ENCODE results near the gene UNKL.

DNA sequence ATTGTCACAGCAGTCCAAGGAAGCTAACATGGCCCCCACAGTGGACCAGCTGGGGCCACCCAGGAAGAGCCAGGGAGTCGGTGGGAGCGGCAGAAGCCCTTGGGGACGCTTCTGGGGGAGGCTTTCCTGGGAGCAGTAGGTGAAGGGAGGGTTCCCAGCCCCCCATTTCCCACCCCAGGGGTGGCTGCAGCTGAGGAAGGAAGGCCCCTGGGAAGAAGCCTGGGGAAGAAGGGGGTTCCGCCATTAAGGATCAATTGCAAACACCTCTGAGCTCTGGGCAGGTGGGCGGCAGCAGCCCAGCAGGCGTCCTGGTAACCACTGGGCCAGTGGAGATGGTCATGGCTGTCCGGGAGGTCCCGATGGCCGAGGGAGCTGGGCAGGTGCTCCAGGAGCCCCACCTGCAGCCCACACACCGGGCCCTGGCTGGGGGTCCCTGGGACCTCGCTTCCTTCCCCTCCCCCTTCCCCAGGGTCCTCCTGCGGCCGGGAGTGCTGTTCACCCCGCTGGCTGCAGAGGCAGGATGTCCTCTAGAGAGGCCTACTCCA is 15.8 kb upstream of the UNKL start:
- TF ChIP-seq TAF1 (IDR thresholded peaks at IDR 0.05; ENCODE audit: borderline replicate concordance, insufficient read depth, low read length) (no peak), POLR2AphosphoS5 (IDR thresholded peaks at IDR 0.05; ENCODE audit: low read depth, low read length) (no peak), SIN3A (IDR thresholded peaks at IDR 0.05; ENCODE audit: borderline replicate concordance, insufficient read depth, low read length) (no peak)
- TF ChIP-seq, protein P1, sequence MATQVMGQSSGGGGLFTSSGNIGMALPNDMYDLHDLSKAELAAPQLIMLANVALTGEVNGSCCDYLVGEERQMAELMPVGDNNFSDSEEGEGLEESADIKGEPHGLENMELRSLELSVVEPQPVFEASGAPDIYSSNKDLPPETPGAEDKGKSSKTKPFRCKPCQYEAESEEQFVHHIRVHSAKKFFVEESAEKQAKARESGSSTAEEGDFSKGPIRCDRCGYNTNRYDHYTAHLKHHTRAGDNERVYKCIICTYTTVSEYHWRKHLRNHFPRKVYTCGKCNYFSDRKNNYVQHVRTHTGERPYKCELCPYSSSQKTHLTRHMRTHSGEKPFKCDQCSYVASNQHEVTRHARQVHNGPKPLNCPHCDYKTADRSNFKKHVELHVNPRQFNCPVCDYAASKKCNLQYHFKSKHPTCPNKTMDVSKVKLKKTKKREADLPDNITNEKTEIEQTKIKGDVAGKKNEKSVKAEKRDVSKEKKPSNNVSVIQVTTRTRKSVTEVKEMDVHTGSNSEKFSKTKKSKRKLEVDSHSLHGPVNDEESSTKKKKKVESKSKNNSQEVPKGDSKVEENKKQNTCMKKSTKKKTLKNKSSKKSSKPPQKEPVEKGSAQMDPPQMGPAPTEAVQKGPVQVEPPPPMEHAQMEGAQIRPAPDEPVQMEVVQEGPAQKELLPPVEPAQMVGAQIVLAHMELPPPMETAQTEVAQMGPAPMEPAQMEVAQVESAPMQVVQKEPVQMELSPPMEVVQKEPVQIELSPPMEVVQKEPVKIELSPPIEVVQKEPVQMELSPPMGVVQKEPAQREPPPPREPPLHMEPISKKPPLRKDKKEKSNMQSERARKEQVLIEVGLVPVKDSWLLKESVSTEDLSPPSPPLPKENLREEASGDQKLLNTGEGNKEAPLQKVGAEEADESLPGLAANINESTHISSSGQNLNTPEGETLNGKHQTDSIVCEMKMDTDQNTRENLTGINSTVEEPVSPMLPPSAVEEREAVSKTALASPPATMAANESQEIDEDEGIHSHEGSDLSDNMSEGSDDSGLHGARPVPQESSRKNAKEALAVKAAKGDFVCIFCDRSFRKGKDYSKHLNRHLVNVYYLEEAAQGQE (IDR thresholded peaks at IDR 0.05; ENCODE audit: insufficient read depth in 1 of 2, low read depth in 2 of 2, low read length in 2 of 2): no peak
